AG08395 (cell line): ENCODE results near the gene GIGYF1.
"Not testable (repeated sequence)": the region's sequence is repeated elsewhere in the genome, so short reads cannot be mapped to it uniquely, and the experiment has no call there.

ENCODE experiments used
- DNase-seq: peaks from one replicate; pipeline ENCODE4 v3.0.0; 2012; ENCODE audit warnings: mixed read lengths, low spot score

GIGYF1 gene

GRCh38 chr7:100706672-100707311 is 12.7 kb upstream of the GIGYF1 start:
- no peak for DNase-seq

GRCh38 chr7:100705753-100706671 is 12.0 kb upstream of the GIGYF1 start, which contains the start of gene POP7:
Gene POP7 (plus strand): TSS chr7:100706121. CDS start chr7:100706831, 710 bp downstream.
- peak; percentile 99 for DNase-seq

GRCh38 chr7:100705320-100705752 is 11.3 kb upstream of the GIGYF1 start:
- DNase-seq, result peak; percentile 85

GRCh38 chr7:100701089-100701488 is 7.0 kb upstream of the GIGYF1 start:
- DNase-seq, result not testable (repeated sequence)

GRCh38 chr7:100699018-100699417 is 5.0 kb upstream of the GIGYF1 start:
- DNase-seq, result no peak

GRCh38 chr7:100696123-100696521 is 2.1 kb upstream of the GIGYF1 start:
- DNase-seq, result no peak

- no peak for DNase-seq
Measured at GRCh38 chr7:100693312-100694097, 545 bp downstream of the GIGYF1 start.

- DNase-seq, result no peak
Measured at GRCh38 chr7:100692578-100692961, 1.5 kb downstream of the GIGYF1 start.

- peak; percentile 87 for DNase-seq
Measured at GRCh38 chr7:100691676-100692577, 2.1 kb downstream of the GIGYF1 start.

- no peak for DNase-seq
Measured at GRCh38 chr7:100689230-100690135, 4.6 kb downstream of the GIGYF1 start.

GRCh38 chr7:100688326-100688860 is 5.7 kb downstream of the GIGYF1 start:
- DNase-seq, result no peak

- DNase-seq, result no peak
Measured at GRCh38 chr7:100687751-100688300, 6.2 kb downstream of the GIGYF1 start.

GRCh38 chr7:100687261-100687660 is 6.8 kb downstream of the GIGYF1 start:
- DNase-seq, result no peak

GRCh38 chr7:100686822-100687211 is 7.2 kb downstream of the GIGYF1 start:
- DNase-seq, result no peak

GRCh38 chr7:100686201-100686821 is 7.7 kb downstream of the GIGYF1 start:
- no peak for DNase-seq

GRCh38 chr7:100685631-100686145 is 8.4 kb downstream of the GIGYF1 start:
- no peak for DNase-seq

GRCh38 chr7:100685049-100685605 is 8.9 kb downstream of the GIGYF1 start:
- no peak for DNase-seq

GRCh38 chr7:100684534-100685042 is 9.5 kb downstream of the GIGYF1 start:
- no peak for DNase-seq
